Liver (tissue), 9 donors: ENCODE results near the gene C15orf62. TPM values are rescaled to one million over a fixed set of nuclear protein-coding genes. Genes with fewer than 3 reads are reported as not detected.

Experiments
- DNase-seq: peaks from one replicate; pipeline ENCODE4 v3.0.0-alpha.2; 2017; ENCODE audit warnings: low spot score
- H3K27ac ChIP-seq, 2 donors: one replicate each; pipeline ENCODE4 v1.7.0; 2013; ENCODE audit warnings: inconsistent platforms in 2 of 2, low read length in 2 of 2, control low read depth in 1 of 2, low read depth in 1 of 2, mild to moderate bottlenecking in 1 of 2
- H3K27me3 ChIP-seq, 4 donors: one replicate each; pipeline versions ENCODE4 v1.6.1 to v1.7.0; 2013; ENCODE audit warnings: low read length in 3 of 4, inconsistent platforms in 1 of 4, mild to moderate bottlenecking in 1 of 4, moderate library complexity in 1 of 4; ENCODE audit not compliant: control insufficient read depth in 4 of 4, insufficient read depth in 4 of 4
- H3K36me3 ChIP-seq, 4 donors: one replicate each; pipeline versions ENCODE4 v1.6.1 to v1.7.0; 2013; ENCODE audit warnings: low read length in 3 of 4, mild to moderate bottlenecking in 3 of 4, low read depth in 1 of 4, moderate library complexity in 1 of 4; ENCODE audit not compliant: control insufficient read depth in 4 of 4, insufficient read depth in 3 of 4
- H3K4me1 ChIP-seq, 4 donors: one replicate each; pipeline versions ENCODE4 v1.6.1 to v1.7.0; 2013; ENCODE audit warnings: low read length in 3 of 4, mild to moderate bottlenecking in 3 of 4, moderate library complexity in 1 of 4; ENCODE audit not compliant: control insufficient read depth in 4 of 4, insufficient read depth in 4 of 4
- H3K4me3 ChIP-seq, 3 donors: one replicate each; pipeline versions ENCODE4 v1.6.1 to v1.7.0; 2013; ENCODE audit warnings: low read length in 3 of 3, control low read depth in 1 of 3, low read depth in 1 of 3, mild to moderate bottlenecking in 1 of 3
- H3K9ac ChIP-seq, 2 donors: one replicate each; pipeline ENCODE4 v1.7.0; 2013; ENCODE audit warnings: low read length in 2 of 2, mild to moderate bottlenecking in 2 of 2, moderate library complexity in 2 of 2, control low read depth in 1 of 2, low read depth in 1 of 2
- H3K9me3 ChIP-seq, 4 donors: one replicate each; pipeline versions ENCODE4 v1.6.1 to v1.7.0; 2013; ENCODE audit warnings: low read length in 3 of 4; ENCODE audit not compliant: control insufficient read depth in 4 of 4
- ATF3 ChIP-seq: IDR thresholded peaks from 2 replicates; pipeline ENCODE4 v1.6.1; 2016; ENCODE audit warnings: antibody characterized with exemption
- CTCF ChIP-seq: fragments of 150-350 bp; IDR thresholded peaks from 2 replicates; pipeline ENCODE4 v1.5.1; 2017; ENCODE audit warnings: improper control_type of control experiment, low read depth, low read length; ENCODE audit not compliant: missing input control
- EGR1 ChIP-seq, 2 donors: IDR thresholded peaks; 2 replicates each; pipeline ENCODE4 v1.6.1; 2016 to 2018; ENCODE audit warnings: antibody characterized with exemption in 2 of 2, low read depth in 2 of 2
- FOXA1 ChIP-seq: IDR thresholded peaks from 2 replicates; pipeline ENCODE4 v1.6.1; 2016; ENCODE audit warnings: antibody characterized with exemption
- FOXA2 ChIP-seq: IDR thresholded peaks from 2 replicates; pipeline ENCODE4 v1.6.1; 2016; ENCODE audit warnings: antibody characterized with exemption
- GABPA ChIP-seq, 2 donors: IDR thresholded peaks in 1 of 2; conservative IDR thresholded peaks in 1 of 2; 2 replicates each; pipeline ENCODE4 v1.6.1; 2016; ENCODE audit warnings: antibody characterized with exemption in 2 of 2, mild to moderate bottlenecking in 1 of 2, moderate library complexity in 1 of 2
- HNF4A ChIP-seq, 2 donors: conservative IDR thresholded peaks; 2 replicates each; pipeline ENCODE4 v1.6.1; 2016; ENCODE audit warnings: antibody characterized with exemption in 2 of 2, mild to moderate bottlenecking in 2 of 2
- HNF4G ChIP-seq: IDR thresholded peaks from 2 replicates; pipeline ENCODE4 v1.6.1; 2016; ENCODE audit warnings: antibody characterized with exemption
- JUND ChIP-seq, 2 donors: IDR thresholded peaks; 2 replicates each; pipeline ENCODE4 v1.6.1; 2016; ENCODE audit warnings: antibody characterized with exemption in 2 of 2
- RAD21 ChIP-seq, 2 donors: IDR thresholded peaks; 2 replicates each; pipeline ENCODE4 v1.6.1; 2016; ENCODE audit warnings: antibody characterized with exemption in 2 of 2, mild to moderate bottlenecking in 2 of 2
- REST ChIP-seq: IDR thresholded peaks from 2 replicates; pipeline ENCODE4 v1.6.1; 2016; ENCODE audit warnings: antibody characterized with exemption, mild to moderate bottlenecking
- RXRA ChIP-seq, 2 donors: IDR thresholded peaks; 2 replicates each; pipeline ENCODE4 v1.6.1; 2017 to 2018; ENCODE audit warnings: antibody characterized with exemption in 2 of 2, mild to moderate bottlenecking in 1 of 2
- SP1 ChIP-seq: IDR thresholded peaks from 2 replicates; pipeline ENCODE4 v1.6.1; 2018; ENCODE audit warnings: antibody characterized with exemption, mild to moderate bottlenecking
- YY1 ChIP-seq: IDR thresholded peaks from 2 replicates; pipeline ENCODE4 v1.6.1; 2016; ENCODE audit warnings: antibody characterized with exemption, mild to moderate bottlenecking
- ZBTB33 ChIP-seq: IDR thresholded peaks from 2 replicates; pipeline ENCODE4 v1.6.1; 2016; ENCODE audit warnings: antibody characterized with exemption
- WGBS: extraction: QIAGEN DNeasy Blood & Tissue Kit; methylation state at CpG from one replicate; pipeline ENCODE4 v1.1.7; 2013; 5-methylcytosine and 5-hydroxymethylcytosine counted together
- polyA plus RNA-seq, 2 donors: library from polyadenylated mRNA; stranded (reverse) in 1 of 2; unstranded in 1 of 2; fragments of 200-250 nt in 1 of 2; fragments of >200 nt in 1 of 2; fragmentation: Nextera tagmentation in 1 of 2; extraction: Ambion mirVana in 1 of 2; gene quantifications; one replicate each; pipeline versions ENCODE4 v1.2.1 to v1.2.3, GENCODE V29; 2013 to 2015
- total RNA-seq, 2 donors: library from RNA; depleted of rRNA; stranded (reverse); fragments of >200 nt; gene quantifications; one replicate each; pipeline ENCODE4 v1.2.3, GENCODE V29; 2014
- donor health status: healthy.
- donor health status: healthy.
- donor health status: healthy.
- donor health status: healthy.
- donor health status: healthy.

The C15orf62 gene
- total and polyA plus RNA-seq, 4 donors, result 0.19 to 0.92 (median 0.59) TPM

- no peak overlapping the region for H3K9ac ChIP-seq
- no peak overlapping the region for H3K4me3 ChIP-seq
- H3K36me3 ChIP-seq, result peaks cover 0 to 9% (median 4%) of the 10 kb centered on the region in 4 donors
- WGBS, result 71% methylated on average over 6 of the region's 6 CpGs
- H3K9me3 ChIP-seq, result no peaks in the 10 kb centered on the region
- DNase-seq, result no peak
- H3K4me1 ChIP-seq, result peaks cover 3 to 19% (median 12%) of the 10 kb centered on the region in 4 donors
- H3K27ac ChIP-seq, result no peak overlapping the region
- H3K27me3 ChIP-seq, result no peaks in the 10 kb centered on the region
- TF ChIP-seq ATF3, result no peak
- no peak for TF ChIP-seq YY1
- no peak for TF ChIP-seq REST
- TF ChIP-seq GABPA (IDR thresholded peaks at IDR 0.05 in 1 of 2, conservative IDR thresholded peaks at IDR 0.05 in 1 of 2), result no peak
- no peak for TF ChIP-seq JUND (IDR thresholded peaks at IDR 0.05)
- no peak for TF ChIP-seq SP1
- no peak for TF ChIP-seq FOXA1
- TF ChIP-seq RXRA (IDR thresholded peaks at IDR 0.05), result no peak
- TF ChIP-seq EGR1 (IDR thresholded peaks at IDR 0.05; ENCODE audit: low read depth in 2 of 2), result no peak
- no peak for TF ChIP-seq FOXA2
- no peak for TF ChIP-seq RAD21 (IDR thresholded peaks at IDR 0.05)
- TF ChIP-seq HNF4G, result no peak
- no peak for TF ChIP-seq ZBTB33
- no peak for TF ChIP-seq CTCF
Measured at GRCh38 chr15:40756938-40757337, 12.8 kb upstream of the C15orf62 start.

- no peak overlapping the region for H3K4me3 ChIP-seq
- no peaks in the 10 kb centered on the region for H3K9me3 ChIP-seq
- no peaks in the 10 kb centered on the region for H3K27me3 ChIP-seq
- H3K36me3 ChIP-seq, result no peaks in the 10 kb centered on the region
- no peak for TF ChIP-seq EGR1 (IDR thresholded peaks at IDR 0.05; ENCODE audit: low read depth in 2 of 2)
- no peak for TF ChIP-seq CTCF
- no peak for TF ChIP-seq HNF4A (conservative IDR thresholded peaks at IDR 0.05)
- TF ChIP-seq REST, result no peak
- TF ChIP-seq FOXA2, result no peak
- no peak for TF ChIP-seq SP1
- TF ChIP-seq ZBTB33, result no peak
- H3K27ac ChIP-seq, result no peak overlapping the region
- WGBS, result 96% methylated on average over 5 of the region's 5 CpGs
- peaks cover 0 to 18% (median 10%) of the 10 kb centered on the region in 4 donors for H3K4me1 ChIP-seq
- no peak overlapping the region for H3K9ac ChIP-seq
- DNase-seq, result no peak
Measured at GRCh38 chr15:40759961-40760360, 9.8 kb upstream of the C15orf62 start.
